ENCODE measurements around the gene CFAP100.

CFAP100 gene

GRCh38 chr3:126422571-126423091 is 27.9 kb downstream of the CFAP100 start:
- DNase-seq (ENCODE audit: low spot score) = no peak

- DNase-seq (ENCODE audit: low spot score) = peak; percentile 35
These were observed 28.7 kb downstream of the CFAP100 start for GRCh38 chr3:126423191-126424038.

GRCh38 chr3:126424039-126424717 is 29.5 kb downstream of the CFAP100 start:
- peak; percentile 36 for DNase-seq (ENCODE audit: low spot score)

GRCh38 chr3:126424751-126425150 is 30.0 kb downstream of the CFAP100 start:
- no peak for DNase-seq (ENCODE audit: low spot score)

GRCh38 chr3:126431103-126431534 is 36.4 kb downstream of the CFAP100 start:
- DNase-seq (ENCODE audit: low spot score) = no peak

- no peak for DNase-seq (ENCODE audit: low spot score)
These were observed 37.8 kb downstream of the CFAP100 start for GRCh38 chr3:126432361-126433104.

GRCh38 chr3:126433105-126433430 is 38.4 kb downstream of the CFAP100 start:
- no peak for DNase-seq (ENCODE audit: low spot score)

GRCh38 chr3:126433496-126434263 is 39.0 kb downstream of the CFAP100 start:
- DNase-seq (ENCODE audit: low spot score) = peak; percentile 32

- DNase-seq (ENCODE audit: low spot score) = no peak
These were observed 39.5 kb downstream of the CFAP100 start for GRCh38 chr3:126434264-126434590.

- no peak for DNase-seq (ENCODE audit: low spot score)
These were observed 40.3 kb downstream of the CFAP100 start for GRCh38 chr3:126434931-126435411.

GRCh38 chr3:126435456-126436315 is 41.0 kb downstream of the CFAP100 start:
- peak; percentile 40 for DNase-seq (ENCODE audit: low spot score)

GRCh38 chr3:126436826-126437717 is 42.4 kb downstream of the CFAP100 start:
- no peak for DNase-seq (ENCODE audit: low spot score)

GRCh38 chr3:126438186-126438585 is 43.5 kb downstream of the CFAP100 start:
- DNase-seq (ENCODE audit: low spot score) = no peak

GRCh38 chr3:126438746-126439145 is 44.0 kb downstream of the CFAP100 start:
- DNase-seq (ENCODE audit: low spot score) = no peak

GRCh38 chr3:126439346-126439967 is 44.7 kb downstream of the CFAP100 start:
- no peak for DNase-seq (ENCODE audit: low spot score)

- DNase-seq (ENCODE audit: low spot score) = no peak
These were observed 45.4 kb downstream of the CFAP100 start for GRCh38 chr3:126439968-126440708.

- no peak for DNase-seq (ENCODE audit: low spot score)
These were observed 45.9 kb downstream of the CFAP100 start for GRCh38 chr3:126440709-126440995.

- DNase-seq (ENCODE audit: low spot score) = no peak
These were observed 46.7 kb downstream of the CFAP100 start for GRCh38 chr3:126441256-126441880.
